Inflammatory macrophage treated with lipopolysaccharide for 4 hours (primary cell): ENCODE results near the gene PTPN23.
"Not testable (repeated sequence)": the region's sequence is repeated elsewhere in the genome, so short reads cannot be mapped to it uniquely, and the experiment has no call there.

Source experiments
- DNase-seq: peaks from one replicate; pipeline ENCODE4 v3.0.0-alpha.2; 2020

The PTPN23 gene

GRCh38 chr3:47452453-47453215 lies 71.8 kb downstream of the PTPN23 start:
- no peak for DNase-seq

GRCh38 chr3:47455806-47456452 lies 75.1 kb downstream of the PTPN23 start:
- DNase-seq, result peak; percentile 28

DNA sequence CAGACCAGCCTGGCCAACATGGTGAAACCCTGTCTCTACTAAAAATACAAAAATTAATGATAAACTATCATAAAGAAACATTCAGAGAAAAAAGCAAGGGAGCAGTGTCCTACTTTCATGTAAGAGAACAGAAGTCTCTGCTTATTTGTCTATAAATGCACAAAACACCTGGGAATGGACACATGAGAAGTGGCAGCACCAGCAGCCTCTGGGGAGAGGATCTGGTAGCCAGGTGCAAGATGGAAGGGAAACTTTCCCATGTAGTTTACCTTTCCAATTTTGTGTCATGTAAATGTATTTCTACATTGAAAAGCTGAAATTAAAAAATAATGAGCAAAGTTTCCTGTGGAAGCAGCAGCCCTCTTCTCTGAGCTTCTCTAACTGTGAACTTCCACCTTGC lies 76.2 kb downstream of the PTPN23 start:
- no peak for DNase-seq

DNA sequence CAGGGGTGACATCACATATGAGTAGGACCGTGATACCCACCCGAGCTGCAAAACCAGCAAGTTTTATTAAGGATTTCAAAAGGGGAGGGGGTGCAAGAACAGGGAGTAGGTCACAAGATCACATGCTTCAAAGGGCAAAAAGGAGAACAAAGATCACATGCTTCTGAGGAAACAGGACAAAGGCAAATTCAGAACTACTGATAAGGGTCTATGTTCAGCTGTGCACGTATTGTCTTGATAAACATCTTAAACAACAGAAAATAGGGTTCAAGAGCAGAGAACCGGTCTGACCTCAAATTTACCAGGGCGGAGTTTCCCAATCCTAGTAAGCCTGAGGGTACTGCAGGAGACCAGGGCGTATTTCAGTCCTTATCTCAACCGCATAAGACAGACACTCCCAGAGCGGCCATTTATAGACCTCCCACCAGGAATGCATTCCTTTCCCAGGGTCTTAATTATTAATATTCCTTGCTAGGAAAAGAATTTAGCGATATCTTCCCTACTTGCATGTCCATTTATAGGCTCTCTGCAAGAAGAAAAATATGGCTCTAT lies 78.8 kb downstream of the PTPN23 start:
- DNase-seq, result not testable (repeated sequence)
